ENCODE results near the gene USP25.
"Not testable (repeated sequence)": the region's sequence is repeated elsewhere in the genome, so short reads cannot be mapped to it uniquely, and the experiment has no call there.

Gene USP25

GRCh38 chr21:15730484-15731242 is 881 bp downstream of the USP25 start:
- TF ChIP-seq, protein P1, sequence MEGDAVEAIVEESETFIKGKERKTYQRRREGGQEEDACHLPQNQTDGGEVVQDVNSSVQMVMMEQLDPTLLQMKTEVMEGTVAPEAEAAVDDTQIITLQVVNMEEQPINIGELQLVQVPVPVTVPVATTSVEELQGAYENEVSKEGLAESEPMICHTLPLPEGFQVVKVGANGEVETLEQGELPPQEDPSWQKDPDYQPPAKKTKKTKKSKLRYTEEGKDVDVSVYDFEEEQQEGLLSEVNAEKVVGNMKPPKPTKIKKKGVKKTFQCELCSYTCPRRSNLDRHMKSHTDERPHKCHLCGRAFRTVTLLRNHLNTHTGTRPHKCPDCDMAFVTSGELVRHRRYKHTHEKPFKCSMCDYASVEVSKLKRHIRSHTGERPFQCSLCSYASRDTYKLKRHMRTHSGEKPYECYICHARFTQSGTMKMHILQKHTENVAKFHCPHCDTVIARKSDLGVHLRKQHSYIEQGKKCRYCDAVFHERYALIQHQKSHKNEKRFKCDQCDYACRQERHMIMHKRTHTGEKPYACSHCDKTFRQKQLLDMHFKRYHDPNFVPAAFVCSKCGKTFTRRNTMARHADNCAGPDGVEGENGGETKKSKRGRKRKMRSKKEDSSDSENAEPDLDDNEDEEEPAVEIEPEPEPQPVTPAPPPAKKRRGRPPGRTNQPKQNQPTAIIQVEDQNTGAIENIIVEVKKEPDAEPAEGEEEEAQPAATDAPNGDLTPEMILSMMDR (IDR thresholded peaks at IDR 0.05; ENCODE audit: low read depth, low read length, missing control alignments), result no peak

DNA sequence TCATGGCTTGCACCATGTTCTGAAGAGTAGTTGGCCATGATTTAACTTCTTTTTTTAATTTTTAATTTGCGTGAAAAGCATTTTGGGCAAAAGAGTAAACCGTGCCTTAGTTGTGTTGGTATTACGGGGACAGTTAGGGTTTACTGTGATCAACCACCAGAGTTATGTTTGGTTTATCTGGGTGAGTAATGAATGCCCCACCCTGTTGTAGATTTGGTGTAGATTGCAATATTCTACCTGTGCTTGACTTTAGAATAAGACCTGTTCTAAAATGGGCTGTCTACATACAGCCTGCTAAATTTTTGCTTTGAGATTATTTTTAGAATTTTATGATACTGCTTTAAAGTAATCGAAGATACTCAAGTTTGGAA is 1.4 kb downstream of the USP25 start:
- peak overlapping the region; percentile 77 for H3K4me3 ChIP-seq (ENCODE audit: low read depth, low read length)
- TF ChIP-seq, protein P1 (IDR thresholded peaks at IDR 0.05; ENCODE audit: low read depth, low read length, missing control alignments), result no peak
- DNase-seq (ENCODE audit: low read depth), result no peak

More at GRCh38 chr21:15730484-15731242, 881 bp downstream of the USP25 start:
- H3K4me3 ChIP-seq (ENCODE audit: low read depth, low read length), result peak overlapping the region; percentile 77
- DNase-seq (ENCODE audit: low read depth), result no peak

GRCh38 chr21:15732290-15732995 is 2.7 kb downstream of the USP25 start:
- TF ChIP-seq, protein P1 (IDR thresholded peaks at IDR 0.05; ENCODE audit: low read depth, low read length, missing control alignments), result no peak
- peak; percentile 70 for DNase-seq (ENCODE audit: low read depth)
- H3K4me3 ChIP-seq (ENCODE audit: low read depth, low read length), result peak overlapping the region; percentile 77

- H3K4me3 ChIP-seq (ENCODE audit: low read depth, low read length), result peak overlapping the region; percentile 57; the same call in 1 of the 2 replicates
- DNase-seq (ENCODE audit: low read depth), result no peak
- TF ChIP-seq, protein P1 (IDR thresholded peaks at IDR 0.05; ENCODE audit: low read depth, low read length, missing control alignments), result no peak
Observed at GRCh38 chr21:15732996-15733329, 3.2 kb downstream of the USP25 start.

DNA sequence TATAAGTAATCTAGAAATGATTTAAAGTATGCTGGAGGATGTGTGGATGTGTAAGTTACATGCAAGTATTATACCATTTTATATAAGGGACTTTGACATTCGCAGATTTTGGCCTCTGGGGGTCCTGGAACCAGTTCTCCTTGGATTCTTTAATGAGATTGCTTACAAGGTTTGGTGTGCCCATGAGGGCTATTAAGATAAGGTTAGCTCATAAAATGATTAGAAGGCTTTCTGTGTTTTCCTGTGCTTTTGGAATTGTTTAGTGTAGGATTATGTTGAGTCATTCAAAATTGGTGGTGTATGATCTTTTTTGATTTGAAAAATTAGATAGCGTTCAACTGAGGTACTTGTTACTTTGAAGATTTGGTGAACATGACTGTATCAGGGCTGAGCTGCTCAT is 5.6 kb downstream of the USP25 start:
- no peak overlapping the region for H3K4me3 ChIP-seq (ENCODE audit: low read depth, low read length)
- TF ChIP-seq, protein P1 (IDR thresholded peaks at IDR 0.05; ENCODE audit: low read depth, low read length, missing control alignments), result no peak
- no peak for DNase-seq (ENCODE audit: low read depth)

- H3K4me3 ChIP-seq (ENCODE audit: low read depth, low read length); DNase-seq (ENCODE audit: low read depth): not testable (repeated sequence)
Observed at GRCh38 chr21:15735931-15736330, 6.1 kb downstream of the USP25 start.

DNA sequence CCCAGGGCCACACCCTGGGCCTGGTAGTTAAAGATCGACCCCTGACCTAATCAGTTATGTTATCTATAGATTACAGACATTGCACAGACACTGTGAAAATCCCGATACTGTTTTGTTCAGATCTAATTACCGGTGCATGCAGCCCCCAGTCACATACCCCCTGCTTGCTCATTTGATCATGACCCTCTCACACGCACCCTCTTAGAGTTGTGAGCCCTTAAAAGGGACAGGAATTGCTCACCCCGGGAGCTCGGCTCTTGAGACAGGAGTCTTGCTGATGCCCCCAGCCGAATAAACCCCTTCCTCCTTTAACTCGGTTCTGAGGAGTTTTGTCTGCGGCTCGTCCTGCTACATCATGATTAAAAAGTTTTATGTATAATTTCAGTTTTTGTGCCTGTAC is 9.0 kb downstream of the USP25 start:
- DNase-seq (ENCODE audit: low read depth); H3K4me3 ChIP-seq (ENCODE audit: low read depth, low read length): not testable (repeated sequence)

DNA sequence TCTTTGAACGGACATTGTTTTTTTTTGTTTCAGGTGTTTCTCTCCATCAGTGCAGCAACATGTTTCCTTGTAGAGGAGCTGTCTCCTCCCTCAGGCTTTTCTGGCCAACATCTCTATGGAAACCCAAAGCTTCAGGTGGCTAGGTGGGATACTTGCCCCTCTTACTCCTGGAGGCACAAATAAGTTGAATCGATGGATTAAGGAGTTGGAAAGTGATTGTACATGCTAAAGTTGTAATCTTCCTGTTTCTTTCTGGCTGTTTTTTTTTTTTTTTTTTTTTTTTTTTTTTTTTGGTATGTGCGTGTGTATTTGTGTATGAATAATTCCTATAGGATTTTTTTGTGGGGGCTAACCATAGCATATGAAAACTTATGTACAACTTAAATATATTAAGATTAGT is 10.6 kb downstream of the USP25 start:
- no peak overlapping the region for H3K4me3 ChIP-seq (ENCODE audit: low read depth, low read length)
- no peak for DNase-seq (ENCODE audit: low read depth)
- TF ChIP-seq, protein P1 (IDR thresholded peaks at IDR 0.05; ENCODE audit: low read depth, low read length, missing control alignments), result no peak
